Measurements from ENCODE around the gene ATP6V0A1.
"Not testable (repeated sequence)": the region's sequence is repeated elsewhere in the genome, so short reads cannot be mapped to it uniquely, and the experiment has no call there.

Gene ATP6V0A1

DNA sequence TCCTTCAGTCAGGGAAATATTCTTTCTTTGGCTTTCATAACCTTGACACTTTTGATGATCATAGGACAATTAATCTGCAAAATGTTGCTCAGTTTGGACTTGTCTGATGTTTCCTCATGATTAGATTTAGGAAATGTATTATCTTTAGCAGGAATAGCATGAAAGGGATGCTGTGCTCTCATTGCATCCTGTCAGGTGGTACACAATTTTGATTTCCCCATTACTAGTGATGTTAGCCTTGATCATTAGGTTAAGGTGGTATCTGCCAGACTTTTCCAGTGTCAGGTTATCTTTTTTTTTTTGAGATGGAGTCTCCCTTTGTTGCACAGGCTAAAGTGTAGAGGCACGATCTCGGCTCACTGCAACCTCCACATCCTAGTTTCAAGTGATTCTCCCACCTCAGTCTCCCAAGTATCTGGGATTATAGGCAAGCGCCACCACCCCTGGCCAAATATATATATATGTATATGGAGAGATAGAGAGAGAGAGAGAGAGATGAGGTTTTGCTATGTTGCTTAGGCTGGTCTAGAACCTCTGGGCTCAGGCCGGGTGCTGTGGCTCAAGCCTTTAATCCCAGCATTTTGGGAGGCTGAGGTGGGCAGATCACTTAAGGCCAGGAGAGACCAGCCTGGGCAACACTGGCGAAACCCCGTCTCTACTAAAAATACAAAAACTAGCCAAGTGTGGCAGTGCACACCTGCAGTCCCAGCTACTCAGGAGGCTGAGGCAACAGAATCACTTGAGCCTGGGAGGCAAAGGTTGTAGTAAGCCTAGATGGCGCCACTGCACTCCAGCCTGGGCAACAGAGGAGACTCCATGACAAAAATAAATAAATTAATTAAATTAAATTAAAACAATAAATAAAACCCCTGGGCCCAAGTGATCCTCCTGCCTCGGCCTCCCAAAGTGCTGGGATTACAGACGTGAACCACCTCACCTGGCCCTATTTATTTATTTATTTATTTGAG lies 19.8 kb upstream of the ATP6V0A1 start:
- no peak for DNase-seq (ENCODE audit: low read depth, low spot score)
- TF ChIP-seq YY1 (IDR thresholded peaks at IDR 0.05; ENCODE audit: insufficient read depth, insufficient read length) (no peak), ZNF274 (IDR thresholded peaks at IDR 0.05; ENCODE audit: low read depth, low read length) (no peak), SUZ12 (IDR thresholded peaks at IDR 0.05; ENCODE audit: extremely low read depth, insufficient read depth, insufficient read length) (no peak)
- no peak overlapping the region for H3K9ac ChIP-seq (ENCODE audit: insufficient read length, low read depth)

DNA sequence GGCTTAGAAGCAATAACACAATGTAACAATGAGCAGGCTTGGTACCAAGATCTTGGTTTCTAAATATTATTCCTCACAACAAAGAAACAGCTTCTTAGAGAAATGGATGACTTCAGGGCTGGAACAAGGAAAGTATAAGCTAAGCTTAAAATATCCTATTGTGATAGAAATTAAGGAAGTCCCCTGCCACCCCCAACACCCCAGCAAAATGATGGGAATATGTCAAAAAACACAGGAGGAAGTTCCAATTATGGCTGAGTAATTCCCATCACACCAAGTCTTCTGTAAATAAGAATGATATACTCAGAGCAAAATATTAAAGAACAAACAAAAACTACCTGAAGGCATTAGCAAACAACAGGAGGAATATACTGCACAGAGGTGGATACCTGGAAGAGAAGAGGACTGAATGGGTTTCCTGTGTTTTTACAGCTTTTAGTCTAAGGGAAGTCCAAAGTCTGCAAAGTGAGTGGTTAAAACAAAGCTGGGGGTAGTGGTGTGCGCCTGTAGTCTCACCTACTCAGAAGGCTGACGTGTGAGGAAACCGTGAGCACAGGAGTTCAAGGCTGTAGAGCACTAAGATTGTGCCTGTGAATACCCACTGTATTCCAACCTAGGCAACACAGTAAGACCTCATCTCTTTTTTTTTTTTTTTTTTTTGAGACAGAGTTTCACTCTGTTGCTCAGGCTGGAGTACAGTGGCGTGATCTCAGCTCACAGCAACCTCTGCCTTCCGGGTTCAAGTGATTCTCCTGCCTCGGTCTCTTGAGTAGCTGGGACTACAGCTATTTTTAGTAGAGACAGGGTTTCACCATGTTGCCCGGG lies 17.1 kb upstream of the ATP6V0A1 start:
- Histone ChIP-seq H3K36me3 (ENCODE audit: insufficient read depth, insufficient read length, low read length) (no peaks in the 10 kb centered on the region), H3K9ac (ENCODE audit: insufficient read length, low read depth) (no peak overlapping the region), H3K4me3 (ENCODE audit: insufficient read length, low read depth) (no peak overlapping the region), H3K4me1 (ENCODE audit: insufficient read depth, insufficient read length) (no peaks in the 10 kb centered on the region), H3K9me3 (ENCODE audit: insufficient read depth, low read length) (no peaks in the 10 kb centered on the region), H3K27me3 (ENCODE audit: insufficient read depth, insufficient read length) (no peaks in the 10 kb centered on the region)
- no peak for DNase-seq (ENCODE audit: low read depth, low spot score)
- TF ChIP-seq SUZ12 (IDR thresholded peaks at IDR 0.05; ENCODE audit: extremely low read depth, insufficient read depth, insufficient read length): no peak
- no peak for TF ChIP-seq ZNF274 (IDR thresholded peaks at IDR 0.05; ENCODE audit: low read depth, low read length)
- TF ChIP-seq YY1 (IDR thresholded peaks at IDR 0.05; ENCODE audit: insufficient read depth, insufficient read length): no peak

More for the DNA sequence above, 19.8 kb upstream of the ATP6V0A1 start:
- Histone ChIP-seq H3K4me1 (ENCODE audit: insufficient read depth, insufficient read length) (no peaks in the 10 kb centered on the region), H3K27me3 (ENCODE audit: insufficient read depth, insufficient read length) (no peaks in the 10 kb centered on the region), H3K4me3 (ENCODE audit: insufficient read length, low read depth) (no peak overlapping the region), H3K9me3 (ENCODE audit: insufficient read depth, low read length) (no peaks in the 10 kb centered on the region), H3K36me3 (ENCODE audit: insufficient read depth, insufficient read length, low read length) (no peaks in the 10 kb centered on the region)

DNA sequence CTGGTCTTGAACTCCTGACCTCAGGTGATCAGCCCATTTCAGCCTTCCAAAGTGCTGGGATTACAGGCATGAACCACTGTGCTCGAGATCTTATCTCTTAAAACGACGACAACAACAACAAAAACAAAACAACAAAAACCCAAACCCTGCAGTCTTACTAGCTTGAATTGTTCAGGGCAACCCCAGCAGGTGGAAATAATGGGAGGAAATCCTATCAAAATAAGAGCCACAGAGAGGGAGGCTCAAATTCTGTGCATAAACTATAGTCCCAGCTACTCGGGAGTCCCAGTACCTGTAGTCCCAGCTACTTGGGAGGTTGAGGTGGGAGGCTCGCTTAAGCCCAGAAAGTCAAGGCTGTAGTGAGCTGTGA lies 16.5 kb upstream of the ATP6V0A1 start:
- H3K4me3 ChIP-seq (ENCODE audit: insufficient read length, low read depth): no peak overlapping the region
- H3K27me3 ChIP-seq (ENCODE audit: insufficient read depth, insufficient read length): no peaks in the 10 kb centered on the region
- DNase-seq (ENCODE audit: low read depth, low spot score): no peak
- H3K36me3 ChIP-seq (ENCODE audit: insufficient read depth, insufficient read length, low read length): no peaks in the 10 kb centered on the region
- H3K9me3 ChIP-seq (ENCODE audit: insufficient read depth, low read length): no peaks in the 10 kb centered on the region
- no peak overlapping the region for H3K9ac ChIP-seq (ENCODE audit: insufficient read length, low read depth)
- no peaks in the 10 kb centered on the region for H3K4me1 ChIP-seq (ENCODE audit: insufficient read depth, insufficient read length)
- TF ChIP-seq SUZ12 (IDR thresholded peaks at IDR 0.05; ENCODE audit: extremely low read depth, insufficient read depth, insufficient read length): no peak
- TF ChIP-seq YY1 (IDR thresholded peaks at IDR 0.05; ENCODE audit: insufficient read depth, insufficient read length): no peak
- no peak for TF ChIP-seq ZNF274 (IDR thresholded peaks at IDR 0.05; ENCODE audit: low read depth, low read length)

DNA sequence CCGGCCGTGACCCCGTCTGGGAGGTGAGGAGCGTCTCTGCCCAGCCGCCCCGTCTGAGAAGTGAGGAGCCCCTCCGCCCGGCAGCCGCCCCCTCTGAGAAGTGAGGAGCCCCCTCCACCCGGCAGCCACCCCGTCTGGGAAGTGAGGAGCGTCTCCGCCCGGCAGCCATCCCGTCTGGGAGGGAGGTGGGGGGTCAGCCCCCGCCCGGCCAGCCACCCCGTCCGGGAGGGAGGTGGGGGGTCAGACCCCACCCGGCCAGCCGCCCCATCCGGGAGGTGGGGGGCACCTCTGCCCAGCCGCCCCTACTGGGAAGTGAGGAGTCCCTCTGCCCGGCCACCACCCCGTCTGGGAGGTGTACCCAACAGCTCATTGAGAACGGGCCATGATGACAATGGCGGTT lies 9.5 kb upstream of the ATP6V0A1 start:
- H3K4me3 ChIP-seq (ENCODE audit: insufficient read length, low read depth); H3K9ac ChIP-seq (ENCODE audit: insufficient read length, low read depth); DNase-seq (ENCODE audit: low read depth, low spot score); H3K27me3 ChIP-seq (ENCODE audit: insufficient read depth, insufficient read length); H3K9me3 ChIP-seq (ENCODE audit: insufficient read depth, low read length); H3K36me3 ChIP-seq (ENCODE audit: insufficient read depth, insufficient read length, low read length); H3K4me1 ChIP-seq (ENCODE audit: insufficient read depth, insufficient read length): not testable (repeated sequence)

DNA sequence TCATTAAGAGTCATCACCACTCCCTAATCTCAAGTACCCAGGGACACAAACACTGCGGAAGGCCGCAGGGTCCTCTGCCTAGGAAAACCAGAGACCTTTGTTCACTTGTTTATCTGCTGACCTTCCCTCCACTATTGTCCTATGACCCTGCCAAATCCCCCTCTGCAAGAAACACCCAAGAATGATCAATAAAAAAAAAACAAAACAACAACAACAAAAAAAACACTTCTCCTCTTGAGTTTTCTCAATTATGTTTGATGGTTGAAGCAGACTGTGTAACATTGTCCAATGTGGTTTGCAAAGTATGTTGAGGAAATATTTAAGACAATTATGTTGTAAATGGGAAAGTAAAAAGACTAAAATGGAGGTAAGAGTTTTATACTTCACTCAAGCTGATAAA lies 8.8 kb upstream of the ATP6V0A1 start:
- H3K9ac ChIP-seq (ENCODE audit: insufficient read length, low read depth); DNase-seq (ENCODE audit: low read depth, low spot score); H3K36me3 ChIP-seq (ENCODE audit: insufficient read depth, insufficient read length, low read length); H3K4me1 ChIP-seq (ENCODE audit: insufficient read depth, insufficient read length); H3K4me3 ChIP-seq (ENCODE audit: insufficient read length, low read depth); H3K27me3 ChIP-seq (ENCODE audit: insufficient read depth, insufficient read length); H3K9me3 ChIP-seq (ENCODE audit: insufficient read depth, low read length): not testable (repeated sequence)

DNA sequence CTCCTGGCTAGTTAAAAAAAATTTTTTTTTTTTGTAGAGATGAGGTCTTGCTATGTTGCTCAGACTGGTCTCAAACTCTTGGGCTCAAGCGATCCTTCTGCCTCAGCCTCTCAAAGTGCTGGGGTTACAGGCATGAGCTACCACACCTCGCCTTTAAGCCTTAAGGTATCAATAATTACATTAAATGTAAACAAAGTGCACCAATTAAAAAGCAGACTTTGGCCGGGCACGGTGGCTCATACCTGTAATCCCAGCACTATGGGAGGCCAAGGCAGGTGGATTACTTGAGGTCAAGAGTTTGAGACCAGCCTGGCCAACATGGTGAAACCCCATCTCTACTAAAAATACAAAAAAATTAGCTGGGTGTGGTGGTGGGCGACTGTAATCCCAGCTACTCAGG lies 7.4 kb upstream of the ATP6V0A1 start:
- not testable (repeated sequence) for H3K36me3 ChIP-seq (ENCODE audit: insufficient read depth, insufficient read length, low read length); H3K9ac ChIP-seq (ENCODE audit: insufficient read length, low read depth); DNase-seq (ENCODE audit: low read depth, low spot score); H3K27me3 ChIP-seq (ENCODE audit: insufficient read depth, insufficient read length); H3K4me3 ChIP-seq (ENCODE audit: insufficient read length, low read depth); H3K4me1 ChIP-seq (ENCODE audit: insufficient read depth, insufficient read length); H3K9me3 ChIP-seq (ENCODE audit: insufficient read depth, low read length)

DNA sequence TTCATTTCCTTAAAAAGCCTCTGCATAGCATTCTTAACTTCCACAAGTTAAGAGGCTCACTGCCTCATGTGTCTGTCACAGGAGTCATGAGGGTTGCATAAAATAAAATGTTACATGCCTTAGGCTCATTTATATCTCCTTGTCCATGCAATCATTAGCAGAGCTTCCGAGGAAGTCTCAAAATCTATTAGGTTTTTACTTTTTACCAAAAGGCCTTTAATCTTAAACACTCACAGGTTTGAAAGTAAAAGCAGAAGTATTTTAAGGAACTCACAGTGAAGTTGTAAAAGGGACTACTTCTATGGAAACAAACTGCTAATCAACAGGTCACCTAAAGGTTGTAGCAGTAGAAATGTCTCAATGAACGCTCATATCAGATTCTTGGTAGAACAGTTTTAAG lies 5.2 kb upstream of the ATP6V0A1 start:
- DNase-seq (ENCODE audit: low read depth, low spot score): no peak
- Histone ChIP-seq H3K9me3 (ENCODE audit: insufficient read depth, low read length) (no peaks in the 10 kb centered on the region), H3K4me3 (ENCODE audit: insufficient read length, low read depth) (no peak overlapping the region), H3K27me3 (ENCODE audit: insufficient read depth, insufficient read length) (no peaks in the 10 kb centered on the region), H3K4me1 (ENCODE audit: insufficient read depth, insufficient read length) (no peaks in the 10 kb centered on the region), H3K9ac (ENCODE audit: insufficient read length, low read depth) (no peak overlapping the region), H3K36me3 (ENCODE audit: insufficient read depth, insufficient read length, low read length) (no peaks in the 10 kb centered on the region)
- no peak for TF ChIP-seq ZNF274 (IDR thresholded peaks at IDR 0.05; ENCODE audit: low read depth, low read length)
- no peak for TF ChIP-seq YY1 (IDR thresholded peaks at IDR 0.05; ENCODE audit: insufficient read depth, insufficient read length)
- no peak for TF ChIP-seq SUZ12 (IDR thresholded peaks at IDR 0.05; ENCODE audit: extremely low read depth, insufficient read depth, insufficient read length)

DNA sequence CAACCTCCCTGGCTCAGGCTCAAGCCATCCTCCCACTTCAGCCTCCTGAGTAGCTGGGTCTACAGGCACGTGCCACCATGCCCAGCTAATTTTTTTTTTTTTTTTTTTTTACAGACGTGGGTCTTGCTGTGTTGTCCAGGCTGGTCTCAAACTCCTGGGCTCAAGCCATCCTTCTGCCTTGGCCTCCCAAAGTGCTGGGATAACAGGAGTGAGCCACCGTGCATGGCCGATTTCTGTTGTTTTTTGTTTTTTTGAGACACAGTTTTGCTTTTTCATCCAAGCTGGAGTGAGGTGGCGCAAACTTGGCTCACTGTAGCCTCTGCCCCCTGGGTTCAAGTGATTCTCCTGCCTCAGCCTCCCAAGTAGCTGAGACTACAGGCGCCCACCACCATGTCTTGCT lies 3.7 kb upstream of the ATP6V0A1 start:
- H3K4me3 ChIP-seq (ENCODE audit: insufficient read length, low read depth); H3K4me1 ChIP-seq (ENCODE audit: insufficient read depth, insufficient read length); H3K9ac ChIP-seq (ENCODE audit: insufficient read length, low read depth); DNase-seq (ENCODE audit: low read depth, low spot score); H3K27me3 ChIP-seq (ENCODE audit: insufficient read depth, insufficient read length); H3K36me3 ChIP-seq (ENCODE audit: insufficient read depth, insufficient read length, low read length); H3K9me3 ChIP-seq (ENCODE audit: insufficient read depth, low read length): not testable (repeated sequence)

Measured in NT2/D1 (cell line).